DND-41 (cell line): Measurements from ENCODE around the gene FAM168A.

Experiments
- ATAC-seq: fragments of 200-7000 bp; cut with Tn5 transposase; 3 replicates; pipeline ENCODE4 v1.9.1; 2021; ENCODE audit warnings: low read depth; ENCODE audit not compliant: insufficient read depth
- DNase-seq: peaks from one replicate; pipeline ENCODE4 v3.0.0-alpha.2; 2020
- H2AFZ ChIP-seq: 2 replicates; pipeline ENCODE4 v1.6.0; 2012; ENCODE audit warnings: low read depth, low read length
- H3K27ac ChIP-seq: 2 replicates; pipeline ENCODE4 v1.5.1; 2012; ENCODE audit warnings: low read length, inconsistent platforms
- H3K27me3 ChIP-seq: fragments of 200-600 bp; sonication (generic); 2 replicates; pipeline ENCODE4 v1.6.0; 2012; ENCODE audit warnings: low read length, mild to moderate bottlenecking, inconsistent platforms; ENCODE audit not compliant: insufficient read depth, poor library complexity
- H3K36me3 ChIP-seq: 2 replicates; pipeline ENCODE4 v1.5.1; 2012; ENCODE audit warnings: low read length, inconsistent platforms; ENCODE audit not compliant: insufficient read depth
- H3K4me1 ChIP-seq: 2 replicates; pipeline ENCODE4 v1.5.1; 2012; ENCODE audit warnings: mild to moderate bottlenecking, low read length; ENCODE audit not compliant: insufficient read depth
- H3K4me2 ChIP-seq: 2 replicates; pipeline ENCODE4 v1.6.0; 2012; ENCODE audit warnings: mild to moderate bottlenecking, moderate library complexity, low read length, inconsistent platforms; ENCODE audit not compliant: insufficient read depth
- H3K4me3 ChIP-seq, 2 experiments: fragments of 200-600 bp in 1 of 2; shearing (Covaris generic) in 1 of 2; 2 replicates each; pipeline ENCODE4 v1.5.1; 2012 to 2016; ENCODE audit warnings: inconsistent platforms in 2 of 2, low read length in 2 of 2, mild to moderate bottlenecking in 2 of 2, low read depth in 1 of 2, moderate library complexity in 1 of 2
- H3K79me2 ChIP-seq: 2 replicates; pipeline ENCODE4 v1.6.0; 2012; ENCODE audit warnings: low read length, inconsistent platforms; ENCODE audit not compliant: insufficient read depth
- H3K9ac ChIP-seq: 2 replicates; pipeline ENCODE4 v1.6.0; 2012; ENCODE audit warnings: low read depth, mild to moderate bottlenecking, inconsistent platforms, low read length, moderate library complexity
- H3K9me3 ChIP-seq: 2 replicates; pipeline ENCODE4 v1.5.1; 2012; ENCODE audit warnings: low read length, moderate library complexity, mild to moderate bottlenecking, inconsistent platforms; ENCODE audit not compliant: insufficient read depth, severe bottlenecking
- H4K20me1 ChIP-seq: 2 replicates; pipeline ENCODE4 v1.6.0; 2012; ENCODE audit warnings: low read length; ENCODE audit not compliant: insufficient read depth
- CTCF ChIP-seq: IDR thresholded peaks from 2 replicates; pipeline ENCODE4 v1.5.1; 2012; ENCODE audit warnings: borderline replicate concordance, low read length, moderate library complexity, mild to moderate bottlenecking; ENCODE audit not compliant: poor library complexity, severe bottlenecking; ENCODE audit errors: extremely low read depth
- EZH2 ChIP-seq: IDR thresholded peaks from 3 replicates; pipeline ENCODE4 v1.6.1; 2012; ENCODE audit warnings: borderline replicate concordance, low read depth, mild to moderate bottlenecking, moderate library complexity, low read length, inconsistent platforms; ENCODE audit not compliant: severe bottlenecking

The FAM168A gene

DNA sequence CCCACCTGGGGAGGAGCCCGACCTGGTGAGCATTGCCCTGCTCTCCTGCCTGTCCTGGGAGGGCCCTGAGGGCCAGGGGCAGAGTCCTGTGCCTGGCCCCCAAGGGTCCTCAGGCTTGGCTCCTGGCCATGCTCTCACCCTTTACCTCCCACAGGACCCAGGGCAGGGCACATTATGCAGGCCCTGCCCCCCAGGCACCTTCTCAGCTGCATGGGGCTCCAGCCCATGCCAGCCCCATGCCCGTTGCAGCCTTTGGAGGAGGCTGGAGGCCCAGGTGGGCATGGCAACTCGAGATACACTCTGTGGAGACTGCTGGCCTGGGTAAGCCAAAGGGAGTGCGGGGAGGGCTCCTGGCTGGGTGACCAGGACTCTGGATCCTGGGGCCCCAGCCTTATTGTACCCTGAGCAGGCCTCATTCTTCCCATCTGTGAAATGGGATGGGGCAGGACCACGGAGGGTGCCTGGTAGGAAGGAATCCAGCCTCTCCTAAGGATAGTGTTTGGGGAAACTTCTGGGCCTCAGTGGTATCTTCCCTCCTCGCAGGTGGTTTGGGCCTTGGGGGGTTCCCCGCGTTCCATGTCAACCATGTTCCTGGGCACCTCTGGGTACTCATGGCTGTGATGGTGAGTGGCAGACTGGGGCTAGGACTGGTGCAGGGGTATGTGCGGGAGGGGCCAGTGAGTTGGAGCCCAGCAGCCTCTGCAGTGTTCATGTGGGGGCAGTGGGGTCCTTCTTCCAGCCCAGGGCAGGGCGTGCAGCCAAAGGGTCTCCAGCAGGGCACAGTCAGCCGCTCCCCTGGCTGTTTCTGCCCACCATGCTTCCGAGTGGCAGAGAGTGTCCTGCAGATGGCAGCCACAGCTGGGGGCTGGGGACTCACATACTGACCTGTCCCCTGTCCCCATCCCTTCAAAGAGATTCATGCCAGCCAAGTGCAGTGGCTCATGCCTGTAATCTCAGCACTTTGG is 207.0 kb downstream of the FAM168A start:
- Histone ChIP-seq H3K9ac (no peak overlapping the region), H3K27me3 (no peaks in the 10 kb centered on the region), H2AFZ (no peak overlapping the region), H3K4me3 (no peak overlapping the region), H4K20me1 (peaks cover 76% of the 10 kb centered on the region), H3K27ac (no peak overlapping the region), H3K4me2 (no peak overlapping the region), H3K9me3 (no peaks in the 10 kb centered on the region), H3K4me1 (peaks cover 7% of the 10 kb centered on the region; the same call in 1 of the 2 replicates), H3K36me3 (peaks cover 65% of the 10 kb centered on the region), H3K79me2 (peaks cover 47% of the 10 kb centered on the region)
- DNase-seq, result no peak
- no peak for ATAC-seq
- no peak for TF ChIP-seq CTCF
- TF ChIP-seq EZH2, result no peak

DNA sequence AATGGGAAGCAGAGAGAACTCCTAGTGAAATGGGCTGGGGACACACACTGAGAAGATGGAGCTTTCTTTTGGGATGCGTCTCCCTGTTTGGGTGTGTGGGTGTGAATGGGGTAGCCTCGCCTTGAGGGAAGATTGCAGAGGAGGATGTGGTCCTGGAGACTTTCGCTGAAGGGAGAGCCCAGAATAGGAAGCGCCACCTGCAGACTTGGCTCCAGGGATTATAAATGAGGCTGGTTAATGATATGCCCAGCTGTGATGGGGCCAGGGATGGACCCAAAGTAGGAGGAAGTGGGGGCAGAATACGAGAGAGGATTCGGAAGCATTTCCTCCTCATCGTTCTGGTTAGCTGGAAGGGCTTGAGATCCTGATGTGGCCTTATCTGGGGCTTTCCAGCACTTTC is 208.0 kb downstream of the FAM168A start:
- no peak overlapping the region for H3K27ac ChIP-seq

DNA sequence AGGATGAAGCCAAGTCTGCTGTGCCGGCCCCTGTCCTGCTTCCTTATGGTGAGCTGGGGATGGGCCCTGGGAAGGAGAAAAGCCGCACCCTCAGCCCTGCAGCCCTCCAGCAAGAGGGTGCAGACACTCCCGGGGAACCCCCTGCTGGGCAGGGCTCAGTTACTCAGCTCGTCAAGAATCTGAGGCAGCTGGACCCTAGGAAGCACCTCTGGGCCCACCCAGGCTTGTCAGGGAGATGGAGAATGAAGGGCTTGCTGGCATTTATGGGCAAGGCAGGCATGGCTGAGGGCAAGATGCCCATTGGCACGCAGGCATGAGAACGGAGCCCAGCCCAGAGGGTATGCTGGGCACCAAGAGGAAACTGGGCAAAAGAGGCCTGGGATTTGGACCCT is 208.8 kb downstream of the FAM168A start:
- Histone ChIP-seq H3K36me3 (peaks cover 47% of the 10 kb centered on the region), H3K4me3 (no peak overlapping the region), H4K20me1 (peaks cover 85% of the 10 kb centered on the region), H3K4me1 (peaks cover 22% of the 10 kb centered on the region), H3K27ac (no peak overlapping the region), H3K9ac (no peak overlapping the region), H3K9me3 (no peaks in the 10 kb centered on the region), H3K4me2 (no peak overlapping the region), H3K27me3 (no peaks in the 10 kb centered on the region), H2AFZ (no peak overlapping the region), H3K79me2 (peaks cover 65% of the 10 kb centered on the region)
- DNase-seq, result no peak
- ATAC-seq, result no peak
- TF ChIP-seq EZH2 (no peak), CTCF (no peak)

More for the DNA sequence above, 208.0 kb downstream of the FAM168A start:
- Histone ChIP-seq H4K20me1 (peaks cover 77% of the 10 kb centered on the region), H3K9ac (no peak overlapping the region), H3K4me1 (peaks cover 14% of the 10 kb centered on the region), H3K4me2 (no peak overlapping the region), H3K27me3 (no peaks in the 10 kb centered on the region), H3K36me3 (peaks cover 55% of the 10 kb centered on the region), H3K9me3 (no peaks in the 10 kb centered on the region), H2AFZ (no peak overlapping the region), H3K4me3 (no peak overlapping the region), H3K79me2 (peaks cover 57% of the 10 kb centered on the region)
- TF ChIP-seq CTCF (no peak), EZH2 (no peak)
- DNase-seq (no peak), ATAC-seq (no peak)
